ENCODE measurements around the gene TBCA.

TBCA gene

GRCh38 chr5:77697692-77698091, 78.4 kb downstream of the TBCA start:
- no peak overlapping the region for H3K4me3 ChIP-seq (replicated peaks; ENCODE audit: low read depth, low read length)
- no peak for DNase-seq (ENCODE audit: extremely low read depth, low read depth)
- no peak for TF ChIP-seq CTCF (IDR thresholded peaks at IDR 0.05; ENCODE audit: low read depth, low read length, missing control alignments)

GRCh38 chr5:77696120-77696519, 80.0 kb downstream of the TBCA start:
- no peak for DNase-seq (ENCODE audit: extremely low read depth, low read depth)
- TF ChIP-seq CTCF (IDR thresholded peaks at IDR 0.05; ENCODE audit: low read depth, low read length, missing control alignments) = no peak
- H3K4me3 ChIP-seq (replicated peaks; ENCODE audit: low read depth, low read length) = no peak overlapping the region

- no peak for DNase-seq (ENCODE audit: extremely low read depth, low read depth)
- H3K4me3 ChIP-seq (replicated peaks; ENCODE audit: low read depth, low read length) = no peak overlapping the region
- TF ChIP-seq CTCF (IDR thresholded peaks at IDR 0.05; ENCODE audit: low read depth, low read length, missing control alignments) = no peak
Measured at GRCh38 chr5:77693913-77694312, 82.2 kb downstream of the TBCA start.

DNA sequence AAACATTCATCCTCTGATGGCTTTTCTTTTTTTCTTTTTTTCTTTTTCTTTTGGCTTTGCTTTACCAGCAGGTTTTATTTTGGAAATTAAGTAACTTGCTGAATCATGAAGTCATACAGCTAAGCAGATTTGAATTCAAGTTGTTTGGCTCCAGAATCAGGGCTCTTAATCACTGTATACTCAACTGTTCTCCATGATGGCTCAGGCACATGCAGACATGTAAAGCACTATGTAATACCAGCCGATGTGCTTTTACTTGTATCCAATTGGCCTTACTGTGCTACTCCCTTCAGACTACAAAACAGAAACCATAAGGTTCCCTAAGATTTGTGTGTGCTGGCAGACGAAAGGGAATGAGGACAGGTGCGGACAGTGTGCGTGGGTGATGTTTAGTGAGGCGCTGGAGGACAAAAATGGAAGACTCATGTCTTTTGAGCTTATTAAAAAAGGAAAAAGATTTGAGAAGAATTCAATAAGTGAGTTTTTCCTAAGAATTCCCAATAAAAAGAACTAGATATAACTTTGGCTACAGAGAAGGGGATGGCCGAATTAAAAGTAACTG, 92.9 kb downstream of the TBCA start:
- no peak for DNase-seq (ENCODE audit: extremely low read depth, low read depth)
- H3K4me3 ChIP-seq (replicated peaks; ENCODE audit: low read depth, low read length) = no peak overlapping the region
- no peak for TF ChIP-seq CTCF (IDR thresholded peaks at IDR 0.05; ENCODE audit: low read depth, low read length, missing control alignments)

- H3K4me3 ChIP-seq (replicated peaks; ENCODE audit: low read depth, low read length) = no peak overlapping the region
- no peak for TF ChIP-seq CTCF (IDR thresholded peaks at IDR 0.05; ENCODE audit: low read depth, low read length, missing control alignments)
- DNase-seq (ENCODE audit: extremely low read depth, low read depth) = no peak
Measured at GRCh38 chr5:77670526-77670925, 105.6 kb downstream of the TBCA start.

GRCh38 chr5:77669677-77670076, 106.5 kb downstream of the TBCA start:
- no peak overlapping the region for H3K4me3 ChIP-seq (replicated peaks; ENCODE audit: low read depth, low read length)
- TF ChIP-seq CTCF (IDR thresholded peaks at IDR 0.05; ENCODE audit: low read depth, low read length, missing control alignments) = no peak
- no peak for DNase-seq (ENCODE audit: extremely low read depth, low read depth)
